Occipital lobe (tissue), 2 donors: ENCODE results near the gene FAM174C. TPM values are rescaled to one million over a fixed set of nuclear protein-coding genes. Genes with fewer than 3 reads are reported as not detected.

Source experiments
- DNase-seq: peaks from one replicate; lab custom pipeline; 2025; lab: John Stamatoyannopoulos, UW
- total RNA-seq: library from RNA; depleted of rRNA; stranded (reverse); fragments of >200 nt; gene quantifications from one replicate; pipeline ENCODE4 v1.2.3, GENCODE V29; 2014

Gene FAM174C
- total RNA-seq, 1 donor from 2014 or later: 6.7 TPM

- no peak for DNase-seq
Measured at GRCh38 chr19:1249990-1250436, 25.3 kb upstream of the FAM174C start.

DNA sequence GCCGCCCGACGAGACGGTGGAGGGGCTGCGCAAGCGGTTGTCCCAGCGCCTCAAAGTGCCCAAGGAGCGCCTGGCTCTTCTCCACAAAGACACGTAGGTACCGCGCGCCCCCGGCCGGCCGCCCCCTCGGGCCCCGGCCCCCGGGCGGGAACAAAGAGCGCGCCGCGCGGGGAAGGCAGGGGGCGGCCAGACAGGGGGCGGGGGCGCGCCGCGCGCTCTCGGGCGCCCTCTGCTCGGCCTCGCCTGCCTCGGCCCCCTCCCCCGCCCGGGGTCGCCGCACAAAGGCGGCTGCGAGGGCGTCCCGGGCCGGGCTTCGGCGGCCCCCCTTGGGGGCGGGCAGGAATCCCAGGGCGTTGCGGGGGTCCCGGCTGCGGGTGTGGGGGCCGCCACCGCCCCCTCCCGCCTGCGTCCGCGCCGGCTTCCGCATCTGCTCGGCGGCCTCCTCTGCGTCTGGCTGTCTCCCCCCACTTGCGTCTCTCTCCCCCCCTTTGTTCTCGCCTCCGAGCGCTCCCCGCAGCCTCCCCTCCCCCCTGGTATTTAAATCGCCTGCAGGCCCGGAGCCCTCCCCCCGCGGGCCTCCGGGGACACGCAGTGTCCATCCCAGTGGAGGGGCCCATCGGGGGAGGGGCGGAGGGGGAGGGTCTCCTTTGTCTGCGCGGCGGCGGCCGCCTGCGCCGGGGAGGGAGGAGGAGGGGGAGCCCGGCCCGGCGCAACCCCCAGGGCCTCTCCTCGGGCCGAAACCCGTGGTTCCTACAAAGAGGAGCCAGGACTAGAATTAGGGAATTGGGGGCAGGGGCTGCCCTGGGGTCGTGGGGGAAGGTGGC, 24.7 kb upstream of the FAM174C start:
- peak; percentile 48 for DNase-seq

- peak; percentile 47 for DNase-seq
Measured at GRCh38 chr19:1251330-1252220, 23.8 kb upstream of the FAM174C start.

DNA sequence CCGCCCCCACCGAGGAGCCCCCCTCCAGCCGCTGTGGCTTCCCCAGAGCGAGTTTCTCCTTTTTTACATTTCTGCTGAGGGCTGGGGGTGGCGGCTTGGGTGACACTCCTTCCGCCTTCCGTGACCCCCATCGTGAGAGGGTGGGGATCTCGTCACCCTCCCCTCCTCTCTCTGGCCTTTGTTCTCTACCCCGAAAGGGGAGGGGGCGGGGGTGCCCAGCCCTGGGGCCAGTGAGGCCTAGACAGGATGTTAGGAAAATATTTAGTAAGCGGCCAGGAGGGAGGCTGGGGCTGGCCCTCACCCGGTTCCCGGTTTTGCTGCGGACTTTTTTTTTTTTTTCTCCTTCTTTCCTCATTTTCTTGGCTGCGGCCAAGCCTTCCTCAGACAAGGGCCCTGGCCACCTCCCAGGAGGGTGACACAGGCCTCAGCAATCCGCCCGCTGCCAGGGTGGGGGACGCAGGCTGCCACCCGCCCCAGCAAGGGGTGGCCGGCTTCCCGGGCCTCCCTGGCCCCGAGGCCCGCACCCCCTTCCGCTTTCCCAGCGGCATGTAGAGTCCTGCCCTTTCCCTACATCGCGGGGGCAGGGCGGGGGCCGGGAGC, 23.0 kb upstream of the FAM174C start:
- peak; percentile 75 for DNase-seq

GRCh38 chr19:1252821-1253513, 22.4 kb upstream of the FAM174C start:
- peak; percentile 95 for DNase-seq

GRCh38 chr19:1253514-1254080, 21.7 kb upstream of the FAM174C start:
- DNase-seq: no peak

DNA sequence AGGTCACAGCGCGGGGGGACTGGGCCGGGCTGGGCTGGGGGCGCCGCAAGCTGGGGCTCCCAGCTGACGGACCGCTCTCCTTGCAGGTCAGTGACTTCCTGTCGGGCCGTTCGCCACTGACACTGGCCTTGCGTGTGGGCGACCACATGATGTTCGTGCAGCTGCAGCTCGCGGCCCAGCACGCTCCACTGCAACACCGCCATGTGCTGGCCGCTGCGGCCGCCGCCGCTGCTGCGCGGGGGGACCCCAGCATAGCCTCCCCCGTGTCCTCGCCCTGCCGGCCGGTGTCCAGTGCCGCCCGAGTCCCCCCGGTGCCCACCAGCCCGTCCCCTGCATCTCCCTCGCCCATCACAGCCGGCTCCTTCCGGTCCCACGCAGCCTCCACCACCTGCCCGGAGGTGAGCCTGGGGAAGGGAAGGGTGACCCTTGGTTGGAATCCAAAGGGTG, 21.2 kb upstream of the FAM174C start:
- no peak for DNase-seq

- no peak for DNase-seq
Measured at GRCh38 chr19:1254530-1255185, 20.7 kb upstream of the FAM174C start.

- DNase-seq: peak; percentile 55
Measured at GRCh38 chr19:1255186-1256161, 19.9 kb upstream of the FAM174C start.

- DNase-seq: no peak
Measured at GRCh38 chr19:1256646-1257474, 18.5 kb upstream of the FAM174C start.

DNA sequence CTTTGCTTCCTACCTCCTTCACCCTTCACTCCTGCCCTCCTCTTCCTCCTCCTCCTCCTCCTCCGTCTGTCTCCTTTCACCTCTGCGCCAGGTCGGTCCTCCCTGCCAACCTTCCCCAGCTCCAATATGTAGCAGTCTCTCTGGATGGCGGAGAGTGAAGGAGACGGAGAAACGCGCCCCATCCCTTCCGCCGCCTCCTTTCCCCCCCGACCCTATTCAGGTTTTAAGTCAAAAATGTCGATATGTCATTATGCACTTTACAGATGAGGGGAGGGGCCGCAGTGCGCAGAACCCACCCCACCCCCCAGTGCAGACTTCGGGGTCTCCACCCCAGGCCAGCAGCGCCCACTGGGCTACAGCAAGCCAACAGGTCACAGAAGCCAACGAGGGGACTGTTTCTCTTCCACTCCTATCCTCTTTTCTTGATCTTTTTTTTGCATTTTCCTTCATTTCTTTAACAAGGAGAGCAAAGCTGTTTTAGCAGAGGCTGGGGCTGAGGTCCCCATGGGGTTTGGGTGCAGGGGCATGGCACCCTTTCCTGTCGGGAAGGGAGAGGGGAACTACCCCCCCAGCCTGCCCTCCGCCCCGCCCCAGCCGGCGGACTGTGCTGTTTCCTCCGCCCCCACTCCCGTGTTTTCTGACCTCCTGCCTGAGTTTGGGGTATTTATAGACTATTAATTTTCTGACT, 17.7 kb upstream of the FAM174C start:
- DNase-seq: no peak

- DNase-seq: no peak
Measured at GRCh38 chr19:1258163-1258492, 17.2 kb upstream of the FAM174C start.

DNA sequence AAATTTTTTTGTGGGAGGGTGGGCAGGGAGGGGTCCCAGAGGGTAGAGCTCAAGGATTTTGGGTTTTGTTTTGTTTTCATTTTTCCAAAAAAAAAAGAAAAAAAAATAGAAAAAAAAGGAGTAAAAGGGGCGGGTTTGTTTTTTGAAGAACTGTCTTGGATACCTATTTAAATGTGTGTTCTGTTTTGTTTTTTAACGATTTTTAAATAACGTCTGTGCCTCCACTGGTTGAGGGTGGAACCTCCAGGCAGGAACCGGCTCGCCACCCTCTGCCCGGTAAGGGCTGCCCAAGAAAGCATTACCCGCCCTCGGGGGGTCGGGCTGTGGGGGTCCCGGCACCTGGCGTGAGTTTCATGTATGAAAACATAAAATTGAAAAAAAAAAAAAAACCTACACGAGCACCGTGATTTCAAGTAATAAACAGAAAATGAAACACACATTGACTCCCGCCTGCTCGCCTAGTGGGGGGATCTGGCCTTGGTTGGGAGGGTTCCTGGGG, 16.6 kb upstream of the FAM174C start:
- DNase-seq: no peak

DNA sequence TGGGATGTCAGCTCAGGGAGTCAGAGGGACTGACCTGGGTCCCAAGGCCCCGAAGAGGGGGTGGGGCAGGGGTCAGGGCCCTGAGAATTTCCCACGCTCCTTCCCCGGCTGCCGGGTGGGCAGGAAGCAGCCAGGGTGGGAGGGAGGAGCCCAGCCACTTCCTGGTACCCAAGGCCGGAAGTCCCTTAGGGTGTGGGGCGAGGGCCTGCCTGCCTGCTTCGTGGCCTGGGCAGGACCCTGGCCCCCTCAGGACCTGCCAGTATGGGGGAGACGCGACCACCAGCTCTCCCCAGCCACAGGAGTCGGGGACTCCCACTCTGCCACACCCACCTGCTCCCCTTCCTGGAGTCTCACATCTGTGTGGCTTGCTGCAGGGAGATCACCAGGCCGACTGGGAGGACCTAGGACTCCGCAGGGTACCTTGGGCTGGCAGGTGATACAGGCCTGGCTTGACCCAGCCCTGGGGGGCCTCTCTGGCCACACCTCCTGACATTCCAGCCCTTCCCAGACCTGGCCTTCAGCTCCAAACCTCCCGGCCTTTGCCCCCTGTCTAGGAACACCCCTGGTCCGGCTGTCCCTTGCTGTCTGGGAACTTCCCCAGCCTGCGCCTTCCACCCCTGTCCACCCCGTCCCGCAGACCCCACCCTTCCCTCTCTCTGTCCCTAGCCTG, 16.0 kb upstream of the FAM174C start:
- DNase-seq: no peak

DNA sequence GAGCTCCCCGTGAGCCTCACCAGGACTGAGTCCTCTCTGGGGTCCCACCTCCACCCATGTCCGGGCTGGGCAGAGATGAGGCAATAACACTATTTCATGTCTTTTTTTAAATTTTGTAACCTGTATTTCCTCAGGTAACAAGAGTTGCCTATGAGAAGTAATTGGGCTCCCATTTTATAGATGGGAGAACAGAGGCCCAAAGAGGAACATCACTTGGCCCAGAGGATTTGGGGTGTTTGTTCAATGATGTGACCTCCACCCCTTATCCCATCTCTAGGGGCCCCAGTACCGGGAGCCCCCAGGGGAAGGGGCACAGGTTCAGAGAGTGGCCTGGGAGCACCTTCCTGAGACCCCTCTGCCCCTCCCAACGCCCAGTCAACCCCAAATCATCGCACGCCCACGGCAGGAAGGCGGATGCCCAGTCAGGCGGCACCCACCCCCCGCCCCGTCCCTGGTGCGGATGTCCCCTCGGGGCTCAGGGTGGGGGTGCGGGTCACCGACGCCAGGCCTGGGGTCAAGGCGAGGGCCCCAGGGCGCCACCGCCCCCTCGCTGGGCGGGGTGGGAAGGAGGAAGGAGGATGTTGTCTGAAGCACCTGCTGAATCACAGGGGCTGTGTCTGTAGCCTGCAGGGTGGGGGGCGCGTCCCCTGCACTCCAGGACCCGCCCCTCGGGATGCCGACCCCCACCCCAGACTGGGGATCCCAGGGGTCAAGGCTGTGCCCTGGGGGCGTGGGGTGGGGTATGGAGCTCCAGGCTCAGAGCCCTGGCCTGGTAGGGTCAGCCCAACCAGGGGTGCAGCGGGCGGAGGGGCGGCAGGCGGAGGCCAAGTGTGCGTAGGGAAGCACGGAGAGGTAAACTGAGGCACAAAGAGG, 15.2 kb upstream of the FAM174C start:
- no peak for DNase-seq
